RKO (cell line): Measurements from ENCODE around the gene FCHSD2.
"Not testable (repeated sequence)": the region's sequence is repeated elsewhere in the genome, so short reads cannot be mapped to it uniquely, and the experiment has no call there.

Source experiments
- DNase-seq: peaks from one replicate; pipeline ENCODE4 v3.0.0-alpha.2; 2016; ENCODE audit warnings: low spot score

Gene FCHSD2

GRCh38 chr11:73123892-73124291, 18.2 kb downstream of the FCHSD2 start:
- DNase-seq = not testable (repeated sequence)

- DNase-seq = no peak
Measured at GRCh38 chr11:73121692-73122091, 20.4 kb downstream of the FCHSD2 start.

- DNase-seq = no peak
Measured at GRCh38 chr11:73117071-73117470, 25.0 kb downstream of the FCHSD2 start.

GRCh38 chr11:73116636-73117035, 25.5 kb downstream of the FCHSD2 start:
- DNase-seq = no peak

GRCh38 chr11:73114835-73115220, 27.3 kb downstream of the FCHSD2 start:
- no peak for DNase-seq

GRCh38 chr11:73114110-73114834, 27.8 kb downstream of the FCHSD2 start:
- DNase-seq = no peak

GRCh38 chr11:73113426-73113825, 28.7 kb downstream of the FCHSD2 start:
- no peak for DNase-seq

- DNase-seq = no peak
Measured at GRCh38 chr11:73107597-73107996, 34.5 kb downstream of the FCHSD2 start.

GRCh38 chr11:73106347-73106746, 35.8 kb downstream of the FCHSD2 start:
- DNase-seq = no peak

- no peak for DNase-seq
Measured at GRCh38 chr11:73100578-73100977, 41.5 kb downstream of the FCHSD2 start.

- no peak for DNase-seq
Measured at GRCh38 chr11:73099512-73100266, 42.4 kb downstream of the FCHSD2 start.

- no peak for DNase-seq
Measured at GRCh38 chr11:73095613-73096012, 46.5 kb downstream of the FCHSD2 start.

- DNase-seq = no peak
Measured at GRCh38 chr11:73091521-73092305, 50.4 kb downstream of the FCHSD2 start.

GRCh38 chr11:73087730-73088129, 54.4 kb downstream of the FCHSD2 start:
- DNase-seq = no peak

GRCh38 chr11:73085189-73085875, 56.8 kb downstream of the FCHSD2 start:
- no peak for DNase-seq

- no peak for DNase-seq
Measured at GRCh38 chr11:73078631-73079030, 63.5 kb downstream of the FCHSD2 start.

GRCh38 chr11:73077454-73077853, 64.7 kb downstream of the FCHSD2 start:
- DNase-seq = no peak

- no peak for DNase-seq
Measured at GRCh38 chr11:73074319-73074718, 67.8 kb downstream of the FCHSD2 start.

GRCh38 chr11:73072935-73073481, 69.1 kb downstream of the FCHSD2 start:
- no peak for DNase-seq

GRCh38 chr11:73070653-73071052, 71.5 kb downstream of the FCHSD2 start:
- no peak for DNase-seq

- not testable (repeated sequence) for DNase-seq
Measured at GRCh38 chr11:73061857-73062424, 80.2 kb downstream of the FCHSD2 start.
